ENCODE results near the gene SDK2.

- TF ChIP-seq EZH2 (optimal IDR thresholded peaks at IDR 0.05; ENCODE audit: low read depth, low read length) (no peak), CTCF (IDR thresholded peaks at IDR 0.05; ENCODE audit: low read length) (no peak)
These were observed 325.4 kb downstream of the SDK2 start for GRCh38 chr17:73318836-73319235.

Measured in MM.1S (cell line).